Neural progenitor cell (in vitro differentiated cells): ENCODE results near the gene HOXA1.
A peak's percentile ranks its signal among the peaks of the same experiment; 100 is the strongest.

ENCODE experiments used
- CTCF ChIP-seq: fragments of 200-600 bp; sonication (generic); IDR thresholded peaks from 2 replicates; pipeline ENCODE4 v1.5.1; 2017; ENCODE audit warnings: antibody characterized with exemption, mild to moderate bottlenecking
- EZH2 ChIP-seq: fragments of 200-600 bp; sonication (generic); IDR thresholded peaks from 2 replicates; pipeline ENCODE4 v1.6.1; 2017; ENCODE audit warnings: antibody characterized with exemption, mild to moderate bottlenecking, moderate library complexity
- EZH2phosphoT487 ChIP-seq: fragments of 200-600 bp; sonication (generic); IDR thresholded peaks from 2 replicates; pipeline ENCODE4 v1.6.1; 2017; ENCODE audit warnings: antibody characterized with exemption

- TF ChIP-seq CTCF (no peak), EZH2 (peak; percentile 100), EZH2phosphoT487 (peak; percentile 99)
Measured at GRCh38 chr7:27139334-27140125, 43.7 kb upstream of the HOXA1 start.
